OCI-LY7 (cell line): Measurements from ENCODE around the gene BCAT1. TPM values are rescaled to one million over a fixed set of nuclear protein-coding genes. Genes with fewer than 3 reads are reported as not detected.

Source experiments
- BruUV-seq: library from RNA; stranded (reverse); fragments of 400-500 nt; replicated peaks from 2 replicates; lab custom pipeline; 2021; lab: Mats Ljungman, UMichigan
- CTCF ChIA-PET: fragments of 300-600 bp; sonication (Branson Sonifier 250); formaldehyde crosslinking; loops from one replicate; lab custom pipeline; 2022; ENCODE audit warnings: antibody characterized with exemption; ENCODE audit not compliant: unreplicated experiment; lab: Charles Lee
- POLR2A ChIA-PET: fragments of 300-600 bp; sonication (Branson Sonifier 250); formaldehyde crosslinking; loops from one replicate; lab custom pipeline; 2022; ENCODE audit warnings: antibody characterized with exemption; lab: Charles Lee
- DNase-seq: peaks from one replicate; pipeline ENCODE4 v3.0.0-alpha.2; 2015; ENCODE audit warnings: low spot score
- H2AFZ ChIP-seq: fragments of 200-600 bp; sonication (generic), shearing (Covaris generic); 2 replicates; pipeline ENCODE4 v1.6.1; 2014; ENCODE audit warnings: mild to moderate bottlenecking, antibody characterized with exemption, low read length, moderate library complexity
- H3K27ac ChIP-seq: fragments of 200-600 bp; sonication (generic); 2 replicates; pipeline ENCODE4 v1.5.1; 2014; ENCODE audit warnings: mixed run types, low read depth, mild to moderate bottlenecking, moderate library complexity, low read length, inconsistent platforms; ENCODE audit not compliant: poor library complexity, severe bottlenecking
- H3K36me3 ChIP-seq: fragments of 200-600 bp; sonication (generic); 2 replicates; pipeline ENCODE4 v1.6.1; 2014; ENCODE audit warnings: mild to moderate bottlenecking, antibody characterized with exemption, low read length, moderate library complexity, mixed read lengths; ENCODE audit not compliant: insufficient read depth
- H3K4me1 ChIP-seq: fragments of 200-600 bp; sonication (generic); 2 replicates; pipeline ENCODE4 v1.5.1; 2014; ENCODE audit warnings: mild to moderate bottlenecking, low read length; ENCODE audit not compliant: insufficient read depth, poor library complexity, severe bottlenecking
- H3K4me2 ChIP-seq: fragments of 200-600 bp; sonication (generic); 2 replicates; pipeline ENCODE4 v1.6.1; 2014; ENCODE audit warnings: mild to moderate bottlenecking, low read length
- H3K4me3 ChIP-seq: fragments of 200-600 bp; sonication (generic); 2 replicates; pipeline ENCODE4 v1.5.1; 2014; ENCODE audit warnings: mild to moderate bottlenecking, low read depth, low read length; ENCODE audit not compliant: poor library complexity, severe bottlenecking
- H3K79me2 ChIP-seq: fragments of 200-600 bp; sonication (generic); 2 replicates; pipeline ENCODE4 v1.6.1; 2016; ENCODE audit warnings: low read depth, mild to moderate bottlenecking, low read length, moderate library complexity, mixed read lengths; ENCODE audit not compliant: insufficient read depth
- H3K9me2 ChIP-seq: fragments of 200-600 bp; sonication (generic); 2 replicates; pipeline ENCODE4 v1.6.1; 2016; ENCODE audit warnings: mild to moderate bottlenecking, low read length, mixed read lengths; ENCODE audit not compliant: insufficient read depth
- H3K9me3 ChIP-seq: fragments of 200-600 bp; sonication (generic); 2 replicates; pipeline ENCODE4 v1.6.1; 2014; ENCODE audit warnings: mild to moderate bottlenecking, mixed run types, low read length, mixed read lengths
- H4K20me1 ChIP-seq: fragments of 200-600 bp; sonication (generic); 2 replicates; pipeline ENCODE4 v1.6.1; 2014; ENCODE audit warnings: mild to moderate bottlenecking, antibody characterized with exemption, low read length, moderate library complexity, mixed read lengths; ENCODE audit not compliant: insufficient read depth
- EZH2phosphoT487 ChIP-seq: fragments of 200-600 bp; sonication (generic); IDR thresholded peaks from 2 replicates; pipeline ENCODE4 v1.6.1; 2018; ENCODE audit warnings: low read depth, borderline replicate concordance, mild to moderate bottlenecking, mixed run types, antibody characterized with exemption, low read length, moderate library complexity, mixed read lengths
- intact Hi-C: fragments of 100-400 bp; cut with micrococcal nuclease; formaldehyde crosslinking; loops from one replicate; pipeline ENCODE4 v1.10.0; 2022; ENCODE audit not compliant: unreplicated experiment
- total RNA-seq, 2 experiments: library from RNA; depleted of rRNA in 1 of 2; stranded (reverse); fragments of >200 nt in 1 of 2; shearing (Covaris generic) in 1 of 2; gene quantifications; 2 replicates each; pipeline ENCODE4 v1.2.3, GENCODE V29; 2014 to 2022
- TF ChIP-seq, protein P1 (sequence below): fragments of 200-600 bp; sonication (generic); conservative IDR thresholded peaks from 2 replicates; pipeline ENCODE4 v1.5.1; 2014; ENCODE audit warnings: mild to moderate bottlenecking, antibody characterized with exemption, low read length, moderate library complexity, mixed read lengths

Gene BCAT1
- total RNA-seq, 2 experiments from 2014 or later = 121 to 207 TPM

DNA sequence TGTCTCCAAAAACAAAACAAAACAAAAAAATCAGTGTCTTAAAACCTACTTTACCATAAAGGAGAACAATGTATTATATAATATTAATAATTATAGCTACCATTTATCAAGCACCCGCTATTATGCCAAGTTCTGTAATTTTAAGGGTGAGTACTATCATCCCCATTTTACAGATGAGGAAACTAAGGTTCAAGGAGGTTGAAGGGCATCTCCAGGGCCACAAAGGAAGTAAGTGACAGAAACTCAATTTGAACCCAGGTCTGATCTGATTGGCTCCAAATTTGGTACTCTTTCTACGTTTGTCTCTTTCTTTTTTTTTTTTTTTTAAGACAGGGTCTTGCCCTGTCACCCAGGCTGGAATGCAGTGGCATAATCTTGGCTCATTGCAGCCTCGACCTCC, 115.4 kb downstream of the BCAT1 start:
- no peak for DNase-seq
- no peak for TF ChIP-seq EZH2phosphoT487
- TF ChIP-seq, protein P1, sequence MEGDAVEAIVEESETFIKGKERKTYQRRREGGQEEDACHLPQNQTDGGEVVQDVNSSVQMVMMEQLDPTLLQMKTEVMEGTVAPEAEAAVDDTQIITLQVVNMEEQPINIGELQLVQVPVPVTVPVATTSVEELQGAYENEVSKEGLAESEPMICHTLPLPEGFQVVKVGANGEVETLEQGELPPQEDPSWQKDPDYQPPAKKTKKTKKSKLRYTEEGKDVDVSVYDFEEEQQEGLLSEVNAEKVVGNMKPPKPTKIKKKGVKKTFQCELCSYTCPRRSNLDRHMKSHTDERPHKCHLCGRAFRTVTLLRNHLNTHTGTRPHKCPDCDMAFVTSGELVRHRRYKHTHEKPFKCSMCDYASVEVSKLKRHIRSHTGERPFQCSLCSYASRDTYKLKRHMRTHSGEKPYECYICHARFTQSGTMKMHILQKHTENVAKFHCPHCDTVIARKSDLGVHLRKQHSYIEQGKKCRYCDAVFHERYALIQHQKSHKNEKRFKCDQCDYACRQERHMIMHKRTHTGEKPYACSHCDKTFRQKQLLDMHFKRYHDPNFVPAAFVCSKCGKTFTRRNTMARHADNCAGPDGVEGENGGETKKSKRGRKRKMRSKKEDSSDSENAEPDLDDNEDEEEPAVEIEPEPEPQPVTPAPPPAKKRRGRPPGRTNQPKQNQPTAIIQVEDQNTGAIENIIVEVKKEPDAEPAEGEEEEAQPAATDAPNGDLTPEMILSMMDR = no peak
- no peak overlapping the region for H3K4me2 ChIP-seq
- intact Hi-C loops = no loop called here
- BruUV-seq = no TSS peak
- CTCF ChIA-PET = no interaction called here
- no peak overlapping the region for H3K4me3 ChIP-seq
- H3K27ac ChIP-seq = no peak overlapping the region
- H2AFZ ChIP-seq = no peak overlapping the region
- H3K4me1 ChIP-seq = no peaks in the 10 kb centered on the region
- peaks cover 80% of the 10 kb centered on the region for H3K36me3 ChIP-seq
- POLR2A ChIA-PET = no interaction called here
- H3K9me2 ChIP-seq = no peaks in the 10 kb centered on the region
- no peaks in the 10 kb centered on the region for H4K20me1 ChIP-seq
- no peaks in the 10 kb centered on the region for H3K79me2 ChIP-seq
- no peaks in the 10 kb centered on the region for H3K9me3 ChIP-seq

DNA sequence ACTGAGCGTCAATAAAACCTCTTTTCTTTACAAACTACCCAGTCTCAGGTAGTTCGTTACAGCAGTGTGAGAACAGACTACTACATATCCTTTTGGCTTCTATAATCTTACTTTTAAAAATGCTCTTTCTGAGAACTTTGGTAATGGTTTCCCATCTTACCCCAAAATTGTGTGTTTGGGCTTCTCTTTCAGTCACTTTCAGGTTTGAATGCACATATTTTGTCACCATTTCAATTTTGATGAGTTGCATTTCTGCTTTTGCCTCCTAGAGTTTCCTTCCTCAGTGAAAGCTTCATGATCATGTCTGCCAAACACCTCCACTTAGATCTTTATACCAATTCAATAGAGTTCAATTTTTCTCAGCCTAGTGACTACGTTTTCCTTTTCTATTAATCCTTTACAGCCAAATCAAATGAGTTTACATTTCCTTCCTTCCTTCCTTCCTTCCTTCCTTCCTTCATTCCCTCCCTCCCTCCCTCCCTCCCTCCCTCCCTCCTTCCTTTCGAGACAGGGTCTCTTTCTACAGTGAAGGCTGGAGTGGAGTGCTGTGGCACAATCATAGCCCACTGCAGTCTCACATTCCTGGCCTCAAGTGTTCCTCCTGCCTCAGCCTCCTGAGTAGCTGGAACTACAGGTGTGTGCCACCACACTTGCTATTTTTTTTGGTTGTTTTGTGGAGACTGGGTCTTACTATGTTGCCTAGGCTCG, 124.9 kb downstream of the BCAT1 start:
- no peak overlapping the region for H2AFZ ChIP-seq
- no peaks in the 10 kb centered on the region for H3K4me1 ChIP-seq
- no peaks in the 10 kb centered on the region for H3K79me2 ChIP-seq
- ChIA-PET CTCF (no interaction called here), POLR2A (no interaction called here)
- BruUV-seq = no TSS peak
- peaks cover 95% of the 10 kb centered on the region for H3K36me3 ChIP-seq
- no peaks in the 10 kb centered on the region for H3K9me2 ChIP-seq
- no peak overlapping the region for H3K4me3 ChIP-seq
- H4K20me1 ChIP-seq = no peaks in the 10 kb centered on the region
- no peak for DNase-seq
- TF ChIP-seq, protein P1 = no peak
- no peak for TF ChIP-seq EZH2phosphoT487
- no peaks in the 10 kb centered on the region for H3K9me3 ChIP-seq
- intact Hi-C loops = no loop called here
- no peak overlapping the region for H3K27ac ChIP-seq
- no peak overlapping the region for H3K4me2 ChIP-seq
